ENCODE data around the gene TTC28. TPM values are rescaled to one million over a fixed set of nuclear protein-coding genes. Genes with fewer than 3 reads are reported as not detected.
"Not testable (repeated sequence)": the region's sequence is repeated elsewhere in the genome, so short reads cannot be mapped to it uniquely, and the experiment has no call there.

TTC28 gene
- total and polyA plus RNA-seq, 4 donors = 3.1 to 74.9 (median 26.1) TPM

GRCh38 chr22:28068826-28069225 is 610.8 kb downstream of the TTC28 start:
- no peaks in the 10 kb centered on the region for H3K9me3 ChIP-seq (ENCODE audit: control insufficient read depth, low read length)
- WGBS, 2 donors = 75 to 80% methylated on average over 2 of the region's 2 CpGs
- no peaks in the 10 kb centered on the region for H3K27me3 ChIP-seq (ENCODE audit: control insufficient read depth in 1 of 2, insufficient read depth in 2 of 2, low read length in 1 of 2)

GRCh38 chr22:28064920-28065319 is 614.7 kb downstream of the TTC28 start:
- WGBS, 2 donors = 76 to 80% methylated on average over 2 of the region's 2 CpGs
- Histone ChIP-seq H3K4me1 (ENCODE audit: control insufficient read depth in 1 of 2, insufficient read depth in 2 of 2, low read length in 2 of 2) (peaks cover 0 to 2% of the 10 kb centered on the region in 2 donors), H3K27me3 (ENCODE audit: control insufficient read depth in 1 of 2, insufficient read depth in 2 of 2, low read length in 1 of 2) (no peaks in the 10 kb centered on the region), H3K27ac (ENCODE audit: low read depth in 1 of 2, low read length in 2 of 2) (no peak overlapping the region), H3K4me3 (ENCODE audit: low read length in 2 of 2) (no peak overlapping the region), H3K9me3 (ENCODE audit: control insufficient read depth, low read length) (peaks cover 2% of the 10 kb centered on the region), H3K36me3 (ENCODE audit: control insufficient read depth in 1 of 2, insufficient read depth in 2 of 2, low read length in 1 of 2) (peaks cover 4% of the 10 kb centered on the region in 2 donors)
- intact Hi-C loops (cut with DNase I) = no loop called here
- ATAC-seq (ENCODE audit: low FRiP score) (no peak), DNase-seq (no peak)

More at GRCh38 chr22:28068826-28069225, 610.8 kb downstream of the TTC28 start:
- H3K27ac ChIP-seq (ENCODE audit: low read depth in 1 of 2, low read length in 2 of 2) = no peak overlapping the region
- no peak for DNase-seq
- peaks cover 3 to 6% of the 10 kb centered on the region in 2 donors for H3K36me3 ChIP-seq (ENCODE audit: control insufficient read depth in 1 of 2, insufficient read depth in 2 of 2, low read length in 1 of 2)
- intact Hi-C loops (cut with DNase I) = no loop called here
- no peak for ATAC-seq (ENCODE audit: low FRiP score)
- no peak overlapping the region for H3K4me3 ChIP-seq (ENCODE audit: low read length in 2 of 2)
- peaks cover 0 to 2% of the 10 kb centered on the region in 2 donors for H3K4me1 ChIP-seq (ENCODE audit: control insufficient read depth in 1 of 2, insufficient read depth in 2 of 2, low read length in 2 of 2)

- Histone ChIP-seq H3K4me1 (ENCODE audit: control insufficient read depth in 1 of 2, insufficient read depth in 2 of 2, low read length in 2 of 2) (peaks cover 0 to 2% of the 10 kb centered on the region in 2 donors), H3K4me3 (ENCODE audit: low read length in 2 of 2) (no peak overlapping the region), H3K9me3 (ENCODE audit: control insufficient read depth, low read length) (peaks cover 2% of the 10 kb centered on the region), H3K27me3 (ENCODE audit: control insufficient read depth in 1 of 2, insufficient read depth in 2 of 2, low read length in 1 of 2) (no peaks in the 10 kb centered on the region), H3K27ac (ENCODE audit: low read depth in 1 of 2, low read length in 2 of 2) (no peak overlapping the region), H3K36me3 (ENCODE audit: control insufficient read depth in 1 of 2, insufficient read depth in 2 of 2, low read length in 1 of 2) (peaks cover 4% of the 10 kb centered on the region in 2 donors)
- intact Hi-C loops (cut with DNase I) = no loop called here
- ATAC-seq (ENCODE audit: low FRiP score) = no peak
- DNase-seq = no peak
- 90 to 97% methylated on average over 5 of the region's 5 CpGs for WGBS, 2 donors
These were observed 616.0 kb downstream of the TTC28 start for GRCh38 chr22:28063656-28064055.

- H3K36me3 ChIP-seq (ENCODE audit: control insufficient read depth in 1 of 2, insufficient read depth in 2 of 2, low read length in 1 of 2); H3K4me1 ChIP-seq (ENCODE audit: control insufficient read depth in 1 of 2, insufficient read depth in 2 of 2, low read length in 2 of 2); DNase-seq; H3K4me3 ChIP-seq (ENCODE audit: low read length in 2 of 2); H3K27ac ChIP-seq (ENCODE audit: low read depth in 1 of 2, low read length in 2 of 2); H3K9me3 ChIP-seq (ENCODE audit: control insufficient read depth, low read length); ATAC-seq (ENCODE audit: low FRiP score); intact Hi-C loops (cut with DNase I); H3K27me3 ChIP-seq (ENCODE audit: control insufficient read depth in 1 of 2, insufficient read depth in 2 of 2, low read length in 1 of 2): not testable (repeated sequence)
- 97 to 98% methylated on average over 2 of the region's 2 CpGs for WGBS, 2 donors
These were observed 619.0 kb downstream of the TTC28 start for GRCh38 chr22:28060594-28060993.

- intact Hi-C loops (cut with DNase I) = loop anchor here in 1 of 2 donors (10.0 kb wide), 2 partner anchors 387 to 767 kb away; no protein-coding TSS in a partner anchor
- Histone ChIP-seq H3K4me1 (ENCODE audit: control insufficient read depth in 1 of 2, insufficient read depth in 2 of 2, low read length in 2 of 2) (no peaks in the 10 kb centered on the region), H3K27ac (ENCODE audit: low read depth in 1 of 2, low read length in 2 of 2) (no peak overlapping the region), H3K36me3 (ENCODE audit: control insufficient read depth in 1 of 2, insufficient read depth in 2 of 2, low read length in 1 of 2) (no peaks in the 10 kb centered on the region), H3K9me3 (ENCODE audit: control insufficient read depth, low read length) (no peaks in the 10 kb centered on the region), H3K4me3 (ENCODE audit: low read length in 2 of 2) (no peak overlapping the region), H3K27me3 (ENCODE audit: control insufficient read depth in 1 of 2, insufficient read depth in 2 of 2, low read length in 1 of 2) (no peaks in the 10 kb centered on the region)
- WGBS, 2 donors = 97% methylated on average over 2 of the region's 2 CpGs
- ATAC-seq (ENCODE audit: low FRiP score) (no peak), DNase-seq (no peak)
These were observed 621.6 kb downstream of the TTC28 start for GRCh38 chr22:28058036-28058435.

GRCh38 chr22:28054819-28055208 is 624.8 kb downstream of the TTC28 start:
- no peaks in the 10 kb centered on the region for H3K9me3 ChIP-seq (ENCODE audit: control insufficient read depth, low read length)
- no peak overlapping the region for H3K27ac ChIP-seq (ENCODE audit: low read depth in 1 of 2, low read length in 2 of 2)
- intact Hi-C loops (cut with DNase I) = loop anchor here (5.0 to 10.0 kb wide), 3 partner anchors 390 to 770 kb away; no protein-coding TSS in a partner anchor
- no peaks in the 10 kb centered on the region for H3K36me3 ChIP-seq (ENCODE audit: control insufficient read depth in 1 of 2, insufficient read depth in 2 of 2, low read length in 1 of 2)
- H3K4me3 ChIP-seq (ENCODE audit: low read length in 2 of 2) = no peak overlapping the region
- no peaks in the 10 kb centered on the region for H3K4me1 ChIP-seq (ENCODE audit: control insufficient read depth in 1 of 2, insufficient read depth in 2 of 2, low read length in 2 of 2)
- WGBS, 2 donors = 100% methylated on average over 1 of the region's 1 CpG
- ATAC-seq (ENCODE audit: low FRiP score) (peak; percentile 11), DNase-seq (no peak)
- no peaks in the 10 kb centered on the region for H3K27me3 ChIP-seq (ENCODE audit: control insufficient read depth in 1 of 2, insufficient read depth in 2 of 2, low read length in 1 of 2)

GRCh38 chr22:28053896-28054818 is 625.5 kb downstream of the TTC28 start:
- Histone ChIP-seq H3K27ac (ENCODE audit: low read depth in 1 of 2, low read length in 2 of 2) (no peak overlapping the region), H3K4me3 (ENCODE audit: low read length in 2 of 2) (no peak overlapping the region), H3K4me1 (ENCODE audit: control insufficient read depth in 1 of 2, insufficient read depth in 2 of 2, low read length in 2 of 2) (no peaks in the 10 kb centered on the region), H3K36me3 (ENCODE audit: control insufficient read depth in 1 of 2, insufficient read depth in 2 of 2, low read length in 1 of 2) (no peaks in the 10 kb centered on the region), H3K27me3 (ENCODE audit: control insufficient read depth in 1 of 2, insufficient read depth in 2 of 2, low read length in 1 of 2) (no peaks in the 10 kb centered on the region), H3K9me3 (ENCODE audit: control insufficient read depth, low read length) (no peaks in the 10 kb centered on the region)
- intact Hi-C loops (cut with DNase I) = loop anchor here (2.0 to 10.0 kb wide), 4 partner anchors 391 to 771 kb away; no protein-coding TSS in a partner anchor
- ATAC-seq (ENCODE audit: low FRiP score) (peak; percentile 53), DNase-seq (no peak)
- 80% methylated on average over 6 of the region's 6 CpGs for WGBS, 2 donors

GRCh38 chr22:28052825-28053269 is 626.8 kb downstream of the TTC28 start:
- no peaks in the 10 kb centered on the region for H3K27me3 ChIP-seq (ENCODE audit: control insufficient read depth in 1 of 2, insufficient read depth in 2 of 2, low read length in 1 of 2)
- no peaks in the 10 kb centered on the region for H3K36me3 ChIP-seq (ENCODE audit: control insufficient read depth in 1 of 2, insufficient read depth in 2 of 2, low read length in 1 of 2)
- no peak overlapping the region for H3K4me3 ChIP-seq (ENCODE audit: low read length in 2 of 2)
- no peak for DNase-seq
- WGBS, 2 donors = 84 to 85% methylated on average over 9 of the region's 9 CpGs
- ATAC-seq (ENCODE audit: low FRiP score) = no peak
- H3K9me3 ChIP-seq (ENCODE audit: control insufficient read depth, low read length) = no peaks in the 10 kb centered on the region
- H3K4me1 ChIP-seq (ENCODE audit: control insufficient read depth in 1 of 2, insufficient read depth in 2 of 2, low read length in 2 of 2) = no peaks in the 10 kb centered on the region
- intact Hi-C loops (cut with DNase I) = loop anchor here (2.0 to 10.0 kb wide), 4 partner anchors 392 to 772 kb away; no protein-coding TSS in a partner anchor
- no peak overlapping the region for H3K27ac ChIP-seq (ENCODE audit: low read depth in 1 of 2, low read length in 2 of 2)
